PFSK-1 (cell line): ENCODE results near the gene SLC43A1.

Experiments
- FOXP2 ChIP-seq: optimal IDR thresholded peaks from 2 replicates; pipeline ENCODE3; 2011; ENCODE audit warnings: borderline replicate concordance, control low read depth, inconsistent platforms; ENCODE audit not compliant: insufficient read depth; ENCODE audit errors: extremely low read length, extremely low read depth
- POLR2AphosphoS5 ChIP-seq: IDR thresholded peaks from 2 replicates; pipeline ENCODE4 v1.6.1; 2012; ENCODE audit warnings: low read depth, mild to moderate bottlenecking, control low read depth, low read length, moderate library complexity
- REST ChIP-seq, 2 experiments: IDR thresholded peaks; 2 replicates each; pipeline versions ENCODE4 v1.6.1 to v1.8.0; 2011 to 2012; ENCODE audit warnings: low read depth in 2 of 2, low read length in 2 of 2, control low read depth in 1 of 2, inconsistent platforms in 1 of 2, mild to moderate bottlenecking in 1 of 2, moderate library complexity in 1 of 2; ENCODE audit not compliant: insufficient read depth in 1 of 2
- SIN3A ChIP-seq: IDR thresholded peaks from 2 replicates; pipeline ENCODE4 v1.6.1; 2012; ENCODE audit warnings: mild to moderate bottlenecking, low read length, moderate library complexity, borderline replicate concordance; ENCODE audit not compliant: insufficient read depth
- TAF1 ChIP-seq: IDR thresholded peaks from 2 replicates; pipeline ENCODE4 v1.6.1; 2012; ENCODE audit warnings: low read length, control low read depth, borderline replicate concordance; ENCODE audit not compliant: insufficient read depth

SLC43A1 gene

GRCh38 chr11:57490456-57491248 lies 24.9 kb downstream of the SLC43A1 start:
- TF ChIP-seq TAF1 (no peak), POLR2AphosphoS5 (no peak), REST (IDR thresholded peaks at IDR 0.05; ENCODE audit: insufficient read depth in 1 of 2, low read depth in 2 of 2, low read length in 2 of 2) (no peak), SIN3A (no peak), FOXP2 (no peak)

GRCh38 chr11:57487920-57488659 lies 27.4 kb downstream of the SLC43A1 start:
- TF ChIP-seq POLR2AphosphoS5 = no peak
- no peak for TF ChIP-seq REST (IDR thresholded peaks at IDR 0.05; ENCODE audit: insufficient read depth in 1 of 2, low read depth in 2 of 2, low read length in 2 of 2)
- no peak for TF ChIP-seq FOXP2
- no peak for TF ChIP-seq SIN3A
- TF ChIP-seq TAF1 = no peak

- TF ChIP-seq REST (IDR thresholded peaks at IDR 0.05; ENCODE audit: insufficient read depth in 1 of 2, low read depth in 2 of 2, low read length in 2 of 2) (no peak), TAF1 (no peak), FOXP2 (no peak), POLR2AphosphoS5 (no peak), SIN3A (no peak)
Observed at GRCh38 chr11:57487021-57487778, 28.3 kb downstream of the SLC43A1 start.

- TF ChIP-seq POLR2AphosphoS5 (no peak), SIN3A (no peak), REST (IDR thresholded peaks at IDR 0.05; ENCODE audit: insufficient read depth in 1 of 2, low read depth in 2 of 2, low read length in 2 of 2) (no peak), FOXP2 (no peak), TAF1 (no peak)
Observed at GRCh38 chr11:57485217-57485990, 30.1 kb downstream of the SLC43A1 start.
